ENCODE measurements around the gene RPUSD3. TPM values are rescaled to one million over a fixed set of nuclear protein-coding genes. Genes with fewer than 3 reads are reported as not detected.

Gene RPUSD3
- total RNA-seq, 1 experiment from 2014 or later = 54.1 TPM

- intact Hi-C loops (cut with micrococcal nuclease) = loop anchor here (2.0 kb wide), 1 partner anchor 92 kb away; no protein-coding TSS in a partner anchor
- TF ChIP-seq CTCF (conservative IDR thresholded peaks at IDR 0.05; ENCODE audit: low read depth, low read length) (peak; percentile 62), EZH2phosphoT487 (IDR thresholded peaks at IDR 0.05; ENCODE audit: borderline replicate concordance, low read length) (no peak)
- Histone ChIP-seq H3K4me3 (ENCODE audit: low read length) (no peak overlapping the region), H3K36me3 (ENCODE audit: low read depth, low read length) (peaks cover 28% of the 10 kb centered on the region), H3K27ac (ENCODE audit: low read length) (peak overlapping the region; percentile 30), H3K9me3 (ENCODE audit: low read length) (no peaks in the 10 kb centered on the region), H3F3A (ENCODE audit: low read length, unreplicated experiment) (peaks cover 8% of the 10 kb centered on the region), H3K9ac (ENCODE audit: low read length) (no peak overlapping the region), H3K4me2 (ENCODE audit: low read length) (no peak overlapping the region), H3K9me2 (replicated peaks; ENCODE audit: low read length) (no peaks in the 10 kb centered on the region), H3K4me1 (ENCODE audit: insufficient read depth, low read length) (peaks cover 19% of the 10 kb centered on the region), H2AFZ (ENCODE audit: low read length) (no peak overlapping the region), H3K79me2 (ENCODE audit: low read length) (no peaks in the 10 kb centered on the region), H3K27me3 (ENCODE audit: low read length) (no peaks in the 10 kb centered on the region), H4K20me1 (ENCODE audit: low read length) (no peaks in the 10 kb centered on the region)
- ChIA-PET CTCF (no interaction called here), POLR2A (ENCODE audit: unreplicated experiment) (interaction anchor here (0.8 to 1.5 kb wide), 2 partner anchors 16 to 127 kb away, joined by 3 to 6 read pairs; partner anchors contain the start of genes ARPC4 and TADA3)
- DNase-seq (peak; percentile 63), ATAC-seq (peak; percentile 57)
- BruUV-seq (replicated peaks) = no TSS peak
Observed at GRCh38 chr3:9808345-9809037, 35.3 kb downstream of the RPUSD3 start.

- Histone ChIP-seq H3K9me3 (ENCODE audit: low read length) (no peaks in the 10 kb centered on the region), H3K27me3 (ENCODE audit: low read length) (no peaks in the 10 kb centered on the region), H2AFZ (ENCODE audit: low read length) (no peak overlapping the region), H3K4me2 (ENCODE audit: low read length) (no peak overlapping the region), H3K9ac (ENCODE audit: low read length) (no peak overlapping the region), H3F3A (ENCODE audit: low read length, unreplicated experiment) (peaks cover 8% of the 10 kb centered on the region), H3K4me1 (ENCODE audit: insufficient read depth, low read length) (peaks cover 19% of the 10 kb centered on the region), H3K36me3 (ENCODE audit: low read depth, low read length) (peaks cover 33% of the 10 kb centered on the region), H4K20me1 (ENCODE audit: low read length) (no peaks in the 10 kb centered on the region), H3K4me3 (ENCODE audit: low read length) (no peak overlapping the region), H3K9me2 (replicated peaks; ENCODE audit: low read length) (no peaks in the 10 kb centered on the region), H3K79me2 (ENCODE audit: low read length) (no peaks in the 10 kb centered on the region), H3K27ac (ENCODE audit: low read length) (peak overlapping the region; percentile 30)
- ChIA-PET CTCF (no interaction called here), POLR2A (ENCODE audit: unreplicated experiment) (interaction anchor here (0.8 to 1.5 kb wide), 2 partner anchors 15 to 127 kb away, joined by 3 to 6 read pairs; partner anchors contain the start of genes ARPC4 and TADA3)
- ATAC-seq (no peak), DNase-seq (no peak)
- intact Hi-C loops (cut with micrococcal nuclease) = loop anchor here (2.0 kb wide), 1 partner anchor 91 kb away; no protein-coding TSS in a partner anchor
- no TSS peak for BruUV-seq (replicated peaks)
- TF ChIP-seq CTCF (conservative IDR thresholded peaks at IDR 0.05; ENCODE audit: low read depth, low read length) = no peak
- no peak for TF ChIP-seq EZH2phosphoT487 (IDR thresholded peaks at IDR 0.05; ENCODE audit: borderline replicate concordance, low read length)
- no peak for TF ChIP-seq EZH2 (IDR thresholded peaks at IDR 0.05; ENCODE audit: low read length, unreplicated experiment)
Observed at GRCh38 chr3:9807981-9808344, 35.8 kb downstream of the RPUSD3 start.

Data from PC-3 (cell line).